RKO (cell line): Measurements from ENCODE around the gene ENTPD5.
"Not testable (repeated sequence)": the region's sequence is repeated elsewhere in the genome, so short reads cannot be mapped to it uniquely, and the experiment has no call there.

ENCODE experiments used
- DNase-seq: peaks from one replicate; pipeline ENCODE4 v3.0.0-alpha.2; 2016; ENCODE audit warnings: low spot score

The ENTPD5 gene

DNA sequence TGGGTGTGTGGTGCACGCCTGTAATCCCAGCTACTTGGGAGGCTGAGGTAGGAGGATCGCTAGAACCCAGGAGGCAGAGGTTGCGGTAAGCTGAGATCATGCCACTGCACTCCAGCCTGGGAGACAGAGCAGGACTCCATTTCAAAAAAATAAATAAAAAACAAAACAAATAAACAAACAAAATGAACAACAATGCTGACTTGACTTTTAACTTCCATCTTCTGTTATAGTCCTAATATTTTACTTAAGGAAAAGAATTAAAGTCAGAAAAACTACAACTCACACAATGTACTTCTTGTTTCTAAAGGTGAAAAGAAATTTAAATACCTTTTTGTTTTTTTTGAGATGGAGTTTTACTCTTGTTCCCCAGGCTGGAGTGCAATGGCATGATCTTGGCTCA lies 13.4 kb downstream of the ENTPD5 start:
- not testable (repeated sequence) for DNase-seq

DNA sequence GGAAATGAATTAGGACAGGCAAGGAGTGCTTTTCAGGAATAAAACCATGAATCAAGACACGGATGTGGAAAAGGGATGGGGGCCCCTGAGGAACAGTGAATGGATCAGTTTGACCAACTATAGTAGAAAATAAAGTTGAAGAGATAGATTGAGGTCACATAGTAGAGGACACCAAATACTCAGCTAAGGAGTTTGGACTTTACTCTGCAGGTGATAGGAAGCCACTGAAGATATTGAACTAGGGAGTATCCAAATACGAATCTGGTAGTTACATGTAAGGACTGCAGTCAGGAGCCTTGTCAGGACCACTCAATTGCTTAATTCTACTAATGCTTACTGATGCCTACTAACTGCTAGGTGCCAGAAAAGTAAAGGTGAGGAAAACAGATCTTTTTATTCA lies 20.4 kb downstream of the ENTPD5 start:
- DNase-seq: no peak

DNA sequence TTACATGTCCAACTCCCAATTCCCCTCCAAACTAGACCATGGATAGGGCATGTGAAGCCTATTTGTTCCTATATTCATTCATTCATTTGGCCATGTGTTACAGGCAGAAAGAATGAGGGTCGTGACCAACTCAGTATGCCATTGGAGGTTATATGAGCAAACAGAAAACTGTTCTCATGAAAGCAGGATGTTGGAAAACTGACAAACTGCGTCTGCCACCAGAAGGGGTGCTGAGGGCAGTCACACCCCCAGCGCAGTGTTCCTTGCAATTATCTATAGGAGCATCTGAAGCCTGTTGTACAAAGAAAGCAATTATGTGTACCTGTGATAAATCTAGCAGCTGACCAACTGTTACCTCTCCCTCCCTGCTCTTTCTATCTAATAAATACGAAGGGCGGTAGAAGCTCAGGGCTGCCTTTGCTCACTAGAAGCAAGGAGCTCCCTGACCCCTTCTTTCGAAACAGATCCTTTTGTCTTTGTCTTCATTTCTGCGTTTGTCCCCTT lies 21.1 kb downstream of the ENTPD5 start:
- DNase-seq: no peak

DNA sequence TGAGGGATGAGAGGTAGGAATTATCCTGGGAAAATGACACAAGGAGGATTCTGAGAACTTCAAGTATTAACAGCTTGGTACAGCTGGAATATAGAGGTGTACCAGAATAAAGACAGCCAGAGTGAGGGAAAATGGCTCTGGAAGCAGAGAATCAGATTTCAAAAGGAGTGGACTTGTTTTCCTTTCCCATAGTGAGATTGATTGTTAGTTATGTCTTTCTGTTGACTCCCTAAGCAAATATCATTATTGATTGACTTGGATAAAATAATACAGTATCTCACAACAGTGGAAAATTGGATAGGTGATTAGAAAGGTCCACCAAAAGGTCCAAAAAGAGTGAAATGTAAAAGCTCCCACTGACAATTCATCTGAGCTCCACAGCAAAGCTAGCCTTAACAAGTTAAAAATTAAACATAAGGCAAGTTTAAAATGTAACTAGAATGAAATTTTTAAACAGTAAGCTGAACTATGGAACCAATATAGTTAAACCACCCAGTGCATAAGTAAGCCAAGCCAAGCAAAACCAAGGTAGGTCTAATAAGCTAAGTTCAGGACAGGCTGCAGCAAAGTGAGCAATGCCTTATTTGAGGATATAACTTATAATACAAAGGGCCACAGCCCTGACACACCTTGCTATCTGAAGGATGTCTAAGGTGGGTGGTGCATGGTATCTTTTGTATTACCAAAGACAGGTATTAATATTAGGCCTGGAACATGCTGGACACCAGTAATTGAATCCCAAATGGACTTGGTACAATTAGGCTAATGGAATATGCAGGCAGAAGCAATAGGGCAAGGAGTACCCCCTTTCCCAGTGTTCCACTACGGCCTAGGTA lies 21.8 kb downstream of the ENTPD5 start:
- DNase-seq: no peak

- DNase-seq: no peak
These were observed 22.4 kb downstream of the ENTPD5 start for GRCh38 chr14:73996731-73997107.

DNA sequence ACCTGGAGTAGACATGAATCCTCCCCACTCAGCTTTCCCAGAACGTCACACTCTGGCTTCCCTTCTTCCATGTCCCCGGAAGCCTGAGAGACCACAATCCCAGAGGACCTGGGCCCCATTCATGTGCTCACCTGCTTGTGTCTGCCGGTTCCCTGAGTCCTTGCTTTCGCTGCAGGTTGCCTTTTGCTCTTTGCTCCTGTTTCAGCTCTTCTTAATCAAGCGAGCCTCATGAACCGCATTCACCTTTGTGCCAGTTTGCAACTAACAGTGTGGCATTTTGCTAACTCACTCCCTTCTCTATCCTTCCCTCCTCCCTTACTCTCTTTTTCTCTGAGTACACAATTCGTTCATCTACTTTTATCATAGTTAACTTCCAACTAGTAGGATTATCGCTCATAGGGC lies 23.1 kb downstream of the ENTPD5 start:
- DNase-seq: no peak

- not testable (repeated sequence) for DNase-seq
These were observed 24.2 kb downstream of the ENTPD5 start for GRCh38 chr14:73994926-73995325.

GRCh38 chr14:73991092-73991491 lies 28.0 kb downstream of the ENTPD5 start:
- no peak for DNase-seq

GRCh38 chr14:73988656-73989055 lies 30.4 kb downstream of the ENTPD5 start:
- not testable (repeated sequence) for DNase-seq

GRCh38 chr14:73988065-73988464 lies 31.0 kb downstream of the ENTPD5 start:
- DNase-seq: no peak

GRCh38 chr14:73977896-73978295 lies 41.2 kb downstream of the ENTPD5 start:
- no peak for DNase-seq

DNA sequence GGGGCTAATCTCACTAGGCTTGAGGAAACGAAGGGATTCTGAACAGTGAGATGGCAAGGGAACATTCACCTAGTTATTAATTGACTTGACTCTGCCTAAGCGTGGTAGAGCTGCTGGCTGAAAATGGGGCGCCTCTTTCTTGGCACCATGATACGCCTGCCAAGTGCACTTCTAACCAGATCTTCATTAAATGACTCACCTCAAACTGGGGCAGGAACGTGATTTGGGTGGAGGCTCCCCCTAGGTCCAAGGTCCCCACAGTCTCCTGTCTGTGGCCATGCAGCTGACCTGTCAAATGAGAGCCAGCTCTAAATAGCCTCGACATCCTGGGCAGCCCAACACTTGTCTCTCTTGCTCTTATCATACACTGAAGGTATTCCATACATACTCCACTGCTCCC lies 43.0 kb downstream of the ENTPD5 start:
- no peak for DNase-seq

DNA sequence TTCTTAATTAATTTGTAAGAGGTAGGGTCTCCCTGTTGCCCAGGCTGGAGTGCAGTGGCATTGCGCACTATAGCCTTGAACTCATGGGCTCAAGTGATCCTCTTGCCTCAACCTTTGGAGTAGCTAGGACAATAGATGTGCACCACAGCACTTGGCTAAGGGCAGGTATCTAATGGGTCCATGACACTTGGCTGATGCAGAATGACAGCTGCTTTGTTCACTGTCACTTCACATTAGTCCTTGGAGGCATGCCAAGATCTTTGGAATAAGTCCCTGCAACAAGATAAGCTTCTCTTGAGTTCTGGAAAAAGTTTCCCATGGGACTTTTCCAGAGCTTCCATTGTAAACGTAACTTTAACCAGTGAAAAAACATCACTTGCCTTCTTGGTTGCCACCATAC lies 45.6 kb downstream of the ENTPD5 start:
- no peak for DNase-seq

GRCh38 chr14:73968885-73969284 lies 50.2 kb downstream of the ENTPD5 start:
- DNase-seq: peak; percentile 39

DNA sequence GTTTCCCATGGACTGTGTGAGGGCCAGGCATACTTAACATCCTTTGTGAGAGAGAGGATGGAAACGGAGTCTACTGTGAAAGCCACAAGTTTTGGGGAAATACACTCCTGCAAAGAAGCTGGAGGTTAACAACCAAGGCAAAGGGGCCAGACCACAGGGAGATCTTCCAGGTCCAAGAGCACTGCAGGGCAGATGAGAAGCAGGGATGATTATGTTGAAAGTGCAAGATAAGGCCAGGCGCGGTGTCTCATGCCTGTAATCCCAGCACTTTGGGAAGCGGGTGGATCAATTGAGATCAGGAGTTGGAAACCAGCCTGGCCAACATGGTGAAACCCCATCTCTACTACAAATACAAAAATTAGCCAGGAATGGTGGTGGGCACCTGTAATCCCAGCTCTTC lies 53.9 kb downstream of the ENTPD5 start:
- no peak for DNase-seq

DNA sequence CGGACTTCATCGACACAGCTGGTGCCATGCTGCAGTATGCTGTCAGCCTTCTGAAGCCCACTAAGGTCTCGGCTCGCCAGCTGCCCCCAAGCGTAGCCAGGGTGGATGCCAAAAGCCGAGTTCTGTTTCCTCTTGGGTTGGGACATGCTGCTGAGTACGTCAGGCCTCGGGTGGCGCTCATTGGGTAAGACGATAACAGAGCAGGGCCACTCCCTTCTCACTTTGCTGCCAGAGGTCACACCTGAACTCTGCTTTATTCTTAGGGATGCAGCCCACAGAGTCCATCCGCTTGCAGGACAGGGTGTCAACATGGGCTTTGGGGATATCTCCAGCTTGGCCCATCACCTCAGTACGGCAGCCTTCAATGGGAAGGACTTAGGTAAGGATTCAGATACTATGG lies 57.9 kb downstream of the ENTPD5 start:
- DNase-seq: no peak

DNA sequence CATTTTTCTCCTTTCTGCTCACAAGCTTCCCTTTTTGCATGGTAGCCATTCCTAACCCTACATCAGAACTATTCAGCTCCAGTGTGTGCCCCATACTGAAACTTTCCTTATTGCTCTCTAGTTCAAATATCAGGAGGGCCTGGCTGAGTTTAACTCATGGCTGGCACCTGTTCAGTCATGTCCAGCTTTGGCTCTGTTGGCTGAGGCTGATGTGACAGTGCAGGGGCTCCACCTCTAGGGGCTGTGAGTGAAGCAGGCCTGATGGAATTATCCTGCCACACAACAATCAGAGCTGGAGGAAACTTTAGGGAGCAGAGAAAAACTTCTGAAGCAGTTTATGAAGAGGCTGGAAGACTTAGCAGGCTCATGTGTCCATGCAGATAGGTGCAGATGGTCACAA lies 60.5 kb downstream of the ENTPD5 start:
- DNase-seq: no peak

- DNase-seq: no peak
These were observed 63.4 kb downstream of the ENTPD5 start for GRCh38 chr14:73955674-73956073.

- no peak for DNase-seq
These were observed 65.4 kb downstream of the ENTPD5 start for GRCh38 chr14:73953731-73954130.

DNA sequence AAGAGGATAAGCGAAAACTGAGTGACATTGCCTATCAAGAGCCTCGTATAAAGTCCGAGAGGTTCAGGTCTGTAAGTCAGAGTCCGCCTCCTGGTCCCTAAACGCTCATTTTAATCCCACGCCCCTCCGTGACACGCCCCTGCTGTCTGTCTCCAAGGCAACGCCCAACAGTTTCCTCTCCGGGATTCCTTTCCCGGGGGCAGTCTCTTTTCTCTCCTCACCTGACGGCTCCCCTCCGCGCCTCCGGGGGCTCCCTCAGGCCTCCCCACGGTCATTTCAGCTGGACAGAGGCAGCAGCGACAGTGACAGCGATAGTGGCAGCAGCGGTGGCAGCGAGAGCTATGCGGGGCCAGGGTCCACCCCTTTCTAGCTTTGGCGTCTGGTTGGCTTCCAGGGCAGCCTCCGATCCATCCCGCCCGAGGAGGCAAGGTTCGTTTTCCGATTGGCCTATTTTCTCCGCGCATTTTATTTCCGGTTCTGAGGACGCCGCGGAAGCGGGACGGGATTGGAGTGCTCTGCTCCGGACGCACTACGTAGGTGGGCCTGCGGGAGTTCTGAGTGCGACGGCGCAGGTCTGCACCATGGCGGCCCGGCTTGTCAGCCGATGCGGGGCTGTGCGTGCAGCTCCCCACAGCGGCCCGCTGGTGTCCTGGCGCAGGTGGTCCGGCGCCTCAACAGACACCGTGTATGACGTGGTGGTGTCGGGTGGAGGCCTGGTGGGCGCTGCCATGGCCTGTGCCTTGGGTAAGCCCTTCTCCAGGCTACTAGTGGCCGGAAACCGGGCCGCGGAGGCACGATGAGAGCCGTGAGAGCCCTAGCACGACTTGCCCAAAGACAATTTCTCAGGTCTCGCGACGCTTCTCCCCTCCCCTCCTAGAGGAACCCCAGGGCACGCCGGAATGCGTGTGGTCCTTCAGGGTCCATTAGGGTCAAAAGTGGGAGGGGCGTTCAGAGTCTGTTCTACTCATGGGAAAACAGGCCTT lies 69.0 kb downstream of the ENTPD5 start, which contains the start of the genes COQ6 and FAM161B:
Gene COQ6, plus strand, starts transcription at position 551 of the 983 bp plus-strand sequence. Its CDS starts 31 bp downstream, at position 582.
Gene FAM161B, minus strand, starts transcription at position 343 of the 983 bp plus-strand sequence. Its CDS starts 68 bp downstream, at position 275.
- DNase-seq: peak; percentile 96

- DNase-seq: no peak
These were observed 73.9 kb downstream of the ENTPD5 start for GRCh38 chr14:73945159-73945670.
